Stimulated activated CD8-positive, alpha-beta memory T cell treated with anti-CD3 and anti-CD28 coated beads, Interleukin-2, amount 100 ng/mL, for 48 hours (primary cell): ENCODE measurements around the gene PGK2.
"Not testable (repeated sequence)": the region's sequence is repeated elsewhere in the genome, so short reads cannot be mapped to it uniquely, and the experiment has no call there.

ENCODE experiments used
- DNase-seq, 2 donors: peaks; one replicate each; pipeline ENCODE4 v3.0.0-alpha.2; 2020; ENCODE audit warnings: low read depth in 2 of 2

PGK2 gene

DNA sequence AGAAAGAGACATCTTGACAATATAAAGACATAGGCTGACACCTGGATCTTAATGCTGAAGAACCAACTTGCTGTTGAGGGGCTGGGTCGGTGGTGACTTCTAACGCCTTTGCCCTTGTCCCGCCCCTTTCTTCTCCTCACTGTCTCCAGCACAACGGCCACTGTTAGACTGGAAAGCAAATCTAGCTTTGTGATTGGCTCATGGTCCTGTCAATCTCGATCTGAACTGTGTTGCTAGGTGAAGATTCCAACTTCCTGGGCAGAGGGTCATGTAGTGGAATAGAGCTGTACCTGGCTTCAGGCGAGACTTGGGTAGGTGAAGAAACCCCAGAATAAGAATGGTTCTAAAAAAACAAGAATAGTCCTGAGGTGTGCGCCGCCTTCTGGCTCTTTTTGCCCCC is at the start of gene PGK2:
TSS of gene PGK2 (minus strand) at position 110 of the 400 bp plus-strand sequence. CDS start at position 12, 98 bp downstream.
- DNase-seq: no peak

DNA sequence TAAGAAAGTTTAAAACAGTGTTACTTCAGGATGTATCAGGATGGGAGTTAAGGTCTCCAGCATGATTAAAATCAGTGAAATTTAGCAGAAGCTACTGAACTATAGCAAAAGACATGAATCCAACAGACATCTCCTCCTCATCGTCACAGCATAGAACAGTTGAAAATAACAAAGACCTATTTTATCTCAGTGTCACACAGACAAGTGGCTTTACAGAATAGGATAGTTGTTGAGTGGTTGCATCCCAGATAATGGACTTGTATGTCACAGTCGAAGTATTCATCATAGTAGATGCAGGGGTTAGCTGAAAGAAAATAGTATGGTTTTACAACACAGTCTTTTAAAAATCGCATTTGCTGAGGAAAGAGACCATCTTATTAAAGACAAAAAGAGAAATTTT is 48.1 kb upstream of the PGK2 start:
- no peak for DNase-seq

DNA sequence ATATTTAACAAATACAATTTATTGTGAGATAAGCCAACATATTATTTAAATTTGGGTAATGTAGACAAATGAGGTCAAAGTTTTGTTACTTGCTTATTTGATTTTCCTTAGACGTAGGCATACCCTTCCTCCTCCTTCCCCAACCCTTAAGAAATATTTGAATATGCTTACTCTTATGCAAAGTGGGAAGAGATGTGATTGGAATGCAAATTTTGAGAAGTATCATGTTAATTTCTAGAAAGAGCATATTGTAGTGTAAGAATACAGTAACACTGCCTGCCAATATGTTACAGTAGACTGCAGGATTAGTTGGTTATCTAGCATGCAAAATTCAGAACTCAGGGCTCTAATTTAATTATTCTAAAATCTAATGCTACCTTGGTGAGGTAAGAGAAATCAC is 46.3 kb upstream of the PGK2 start:
- DNase-seq: no peak

- no peak for DNase-seq
These were observed 39.8 kb upstream of the PGK2 start for GRCh38 chr6:49826743-49827406.

- no peak for DNase-seq
These were observed 28.1 kb upstream of the PGK2 start for GRCh38 chr6:49815166-49815565.

GRCh38 chr6:49813248-49813647 is 26.2 kb upstream of the PGK2 start:
- DNase-seq: no peak

DNA sequence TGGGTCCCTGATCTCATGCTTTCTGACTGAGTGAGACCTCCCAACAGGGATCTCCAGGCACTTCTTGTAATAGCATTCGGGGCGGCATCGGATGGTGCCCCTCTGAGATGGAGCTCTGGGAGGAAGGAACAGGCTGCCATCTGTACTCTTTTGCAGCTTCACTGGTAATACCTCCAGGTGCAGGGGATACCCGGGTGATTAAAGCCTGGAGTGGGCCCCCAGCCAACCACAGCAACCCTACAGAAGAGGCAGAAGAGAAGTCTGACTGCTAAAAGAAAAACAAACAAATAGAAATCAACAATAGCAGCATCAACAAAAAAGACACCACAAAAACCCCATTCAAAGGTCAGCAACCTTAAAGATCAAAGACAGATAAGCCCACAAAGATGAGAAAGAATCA is 19.1 kb upstream of the PGK2 start:
- no peak for DNase-seq

DNA sequence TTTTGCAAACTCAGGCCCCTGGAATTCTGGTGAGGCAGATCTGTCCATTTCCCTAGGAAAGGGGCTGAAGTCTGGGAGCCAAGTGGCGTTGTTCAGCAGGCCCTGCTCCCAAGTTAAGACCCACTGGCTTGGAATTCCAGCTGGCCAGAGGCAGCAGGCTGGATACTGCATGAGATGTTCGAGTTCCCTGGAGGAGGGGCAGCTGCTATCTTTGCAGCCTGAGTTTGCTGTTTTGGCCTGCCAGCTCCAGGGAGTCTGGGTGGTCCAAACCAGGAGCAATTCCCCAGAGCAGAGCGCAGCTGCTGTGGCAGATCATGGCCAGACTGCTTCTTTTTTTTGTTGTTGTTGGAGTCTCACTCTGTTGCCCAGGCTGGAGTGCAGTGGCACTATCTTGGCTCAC is 18.2 kb upstream of the PGK2 start:
- DNase-seq: no peak

DNA sequence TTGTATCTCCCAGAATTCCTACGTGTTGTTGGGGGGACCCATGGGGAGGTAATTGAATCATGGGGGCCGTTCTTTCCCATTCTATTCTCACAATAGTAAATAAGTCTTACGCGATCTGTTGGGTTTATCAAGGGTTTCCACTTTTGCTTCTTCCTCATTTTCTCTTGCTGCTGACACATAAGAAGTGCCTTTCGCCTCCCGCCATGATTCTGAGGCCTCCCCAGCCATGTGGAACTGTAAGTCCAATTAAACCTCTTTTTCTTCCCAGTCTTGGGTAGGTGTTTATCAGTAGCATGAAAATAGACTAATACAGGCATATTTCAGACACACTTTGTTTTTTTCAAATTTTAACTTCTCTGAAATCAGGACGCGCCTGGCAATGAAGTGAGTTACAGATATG is 14.4 kb upstream of the PGK2 start:
- no peak for DNase-seq

GRCh38 chr6:49799090-49799489 is 12.0 kb upstream of the PGK2 start:
- DNase-seq: no peak

- DNase-seq: not testable (repeated sequence)
These were observed 9.9 kb upstream of the PGK2 start for GRCh38 chr6:49796842-49797455.

DNA sequence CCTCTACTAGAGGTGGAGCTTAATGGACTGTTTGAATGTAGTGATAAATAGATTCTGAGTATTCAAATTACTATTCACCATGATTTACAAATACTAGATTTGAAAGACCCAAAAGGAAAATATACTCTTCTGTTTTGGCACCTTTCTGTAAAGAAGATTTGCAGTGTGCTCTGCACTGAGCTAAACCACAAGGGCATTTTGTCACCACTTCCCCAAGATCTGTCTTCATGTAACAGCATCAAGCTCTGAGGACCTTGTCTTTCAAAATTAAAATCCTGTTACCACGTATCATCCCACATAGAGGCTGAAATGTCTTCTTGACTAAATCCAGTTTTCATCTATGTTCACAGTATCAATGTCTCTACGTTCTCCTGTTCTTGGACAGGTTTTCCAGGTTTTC is 3.3 kb upstream of the PGK2 start:
- no peak for DNase-seq

- no peak for DNase-seq
These were observed 2.8 kb downstream of the PGK2 start for GRCh38 chr6:49784272-49784671.

DNA sequence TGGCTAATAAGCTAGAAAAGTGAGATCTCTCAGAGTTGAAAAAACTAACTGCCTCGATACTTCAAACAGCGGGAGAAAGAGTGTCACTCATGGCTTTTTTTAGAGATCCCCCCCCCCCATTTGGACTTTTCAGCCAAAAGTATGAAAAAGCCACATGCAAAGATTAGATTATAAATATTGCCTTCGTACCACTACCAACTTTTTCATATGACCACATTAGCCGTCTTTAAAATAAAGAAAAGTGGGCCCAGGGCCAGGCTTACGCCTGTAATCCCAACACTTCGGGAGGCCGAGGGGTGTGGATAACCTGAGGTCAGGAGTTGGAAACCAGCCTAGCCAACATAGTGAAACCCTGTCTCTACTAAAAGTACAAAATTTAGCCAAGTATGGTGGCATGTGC is 4.4 kb downstream of the PGK2 start:
- DNase-seq: no peak

- DNase-seq: no peak
These were observed 4.8 kb downstream of the PGK2 start for GRCh38 chr6:49782293-49782692.

GRCh38 chr6:49776444-49776843 is 10.6 kb downstream of the PGK2 start:
- DNase-seq: no peak

DNA sequence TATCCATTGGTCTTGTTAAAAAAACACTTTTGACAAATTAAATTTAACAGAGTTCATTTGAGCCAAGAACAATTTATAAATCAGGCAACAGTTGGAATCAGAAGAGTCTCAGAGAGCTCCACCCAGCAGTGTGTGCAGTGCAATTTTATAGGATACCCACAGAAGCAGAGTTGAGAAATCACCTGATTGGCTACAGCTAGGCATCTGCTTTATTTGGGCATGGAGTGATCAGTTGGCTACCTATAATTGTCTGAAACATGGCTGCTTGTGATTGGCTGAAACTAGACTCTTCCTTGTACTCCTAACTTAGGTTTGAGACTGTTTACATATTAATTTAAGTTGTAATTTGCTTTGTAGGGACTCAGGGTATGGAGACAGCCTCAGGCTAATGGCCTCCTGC is 12.0 kb downstream of the PGK2 start:
- no peak for DNase-seq

GRCh38 chr6:49772285-49772684 is 14.8 kb downstream of the PGK2 start:
- DNase-seq: no peak

DNA sequence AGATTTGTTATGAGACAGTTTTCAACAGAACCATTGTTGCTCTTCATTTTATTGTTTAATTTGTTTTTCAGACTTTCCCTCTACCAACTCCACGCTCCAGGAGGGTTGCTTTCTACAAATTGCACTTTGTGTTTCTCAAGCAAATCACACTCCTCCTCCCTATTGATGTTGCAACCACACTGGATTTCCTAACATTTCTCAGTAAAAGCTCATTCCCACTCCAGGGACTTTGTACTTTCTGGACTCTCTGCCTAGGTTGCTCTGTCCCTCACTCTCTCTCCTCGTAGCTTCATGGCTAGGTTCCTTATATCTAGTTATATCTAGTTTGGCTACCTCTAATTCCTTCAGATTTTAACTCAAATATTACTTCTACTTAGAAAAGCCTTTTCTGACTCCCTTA is 20.3 kb downstream of the PGK2 start:
- DNase-seq: no peak

GRCh38 chr6:49764571-49765236 is 22.4 kb downstream of the PGK2 start:
- no peak for DNase-seq

GRCh38 chr6:49744259-49744658 is 42.8 kb downstream of the PGK2 start, which contains the start of gene CRISP3:
Gene CRISP3 (minus strand): TSS chr6:49744388. CDS start chr6:49744367, 21 bp downstream.
- DNase-seq: no peak

DNA sequence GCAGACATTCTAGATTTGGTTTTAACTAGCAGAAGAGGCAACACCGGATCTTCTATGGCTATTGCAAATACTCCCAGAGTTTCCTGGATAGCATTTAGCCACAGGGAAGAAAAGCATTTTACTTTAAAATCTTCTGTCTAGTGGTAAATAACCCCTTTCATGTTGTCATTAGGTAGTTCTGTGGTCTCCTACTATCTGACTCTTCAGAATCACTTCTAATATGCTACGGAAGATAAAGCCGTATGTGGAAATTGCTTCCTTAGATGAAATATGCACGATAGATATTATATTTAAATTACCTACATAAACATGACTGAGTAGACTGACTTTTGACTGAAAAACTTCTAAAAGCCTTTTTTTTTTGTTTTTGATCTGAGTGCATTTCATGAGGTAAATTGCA is 43.7 kb downstream of the PGK2 start:
- DNase-seq: no peak

GRCh38 chr6:49739423-49739822 is 47.7 kb downstream of the PGK2 start:
- DNase-seq: no peak
